SK-N-DZ (cell line): ENCODE data around the gene HPDL. TPM values are rescaled to one million over a fixed set of nuclear protein-coding genes. Genes with fewer than 3 reads are reported as not detected.
"Not testable (repeated sequence)": the region's sequence is repeated elsewhere in the genome, so short reads cannot be mapped to it uniquely, and the experiment has no call there.

Experiments
- DNase-seq: peaks from one replicate; pipeline ENCODE4 v3.0.0-alpha.2; 2015; ENCODE audit warnings: low spot score
- polyA plus RNA-seq, 2 experiments: library from polyadenylated mRNA; depleted of rRNA; stranded (reverse); fragments of >200 nt; gene quantifications; 2 replicates each; pipeline ENCODE4 v1.2.3, GENCODE V29; 2014

The HPDL gene
- polyA plus RNA-seq (2014; cell fraction: cytosol; rRNA removed) = 47.0 and 54.7 TPM in 2 replicates
- polyA plus RNA-seq (2014; cell fraction: nucleus; rRNA removed) = 28.7 and 38.7 TPM in 2 replicates

DNA sequence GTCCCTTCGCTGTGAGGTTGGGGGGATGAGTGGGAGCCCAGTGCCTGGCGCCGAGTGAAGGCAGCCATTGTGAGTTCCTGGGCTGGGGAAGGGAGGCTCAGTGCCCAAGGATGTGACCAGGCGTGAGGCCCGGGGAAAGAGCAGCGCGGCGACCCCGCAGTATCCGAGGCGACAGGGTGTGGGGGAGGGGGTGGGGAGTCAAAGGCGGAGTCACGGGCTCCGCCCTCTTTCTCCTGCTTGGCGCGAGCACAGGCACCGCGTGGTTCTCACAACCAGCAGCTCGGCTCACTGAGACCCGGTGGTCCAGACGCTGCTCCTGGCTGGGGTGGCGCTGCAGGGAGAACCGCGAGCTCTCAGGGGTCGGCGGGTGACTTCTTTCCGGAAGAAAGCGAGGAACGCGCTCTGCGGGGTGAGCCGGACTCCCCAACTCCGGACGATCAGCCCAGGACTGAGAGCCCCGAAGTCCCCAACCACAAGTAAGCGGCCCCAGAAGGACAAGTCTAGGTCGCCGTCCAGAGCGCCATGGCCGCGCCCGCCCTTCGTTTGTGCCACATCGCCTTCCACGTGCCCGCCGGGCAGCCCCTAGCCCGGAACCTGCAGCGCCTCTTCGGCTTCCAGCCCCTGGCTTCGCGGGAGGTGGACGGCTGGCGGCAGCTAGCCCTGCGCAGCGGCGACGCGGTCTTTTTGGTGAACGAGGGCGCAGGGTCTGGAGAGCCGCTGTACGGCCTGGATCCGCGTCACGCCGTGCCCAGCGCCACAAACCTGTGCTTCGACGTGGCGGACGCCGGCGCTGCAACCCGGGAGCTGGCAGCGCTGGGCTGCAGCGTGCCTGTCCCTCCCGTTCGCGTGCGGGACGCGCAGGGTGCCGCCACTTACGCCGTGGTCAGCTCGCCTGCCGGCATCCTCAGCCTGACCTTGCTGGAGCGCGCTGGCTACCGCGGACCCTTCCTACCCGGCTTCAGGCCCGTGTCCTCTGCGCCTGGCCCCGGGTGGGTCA, at the start of gene HPDL:
TSS of gene HPDL (plus strand) at position 269 of the 997 bp plus-strand sequence. CDS start at position 523, 254 bp downstream.
- DNase-seq = peak; percentile 87

DNA sequence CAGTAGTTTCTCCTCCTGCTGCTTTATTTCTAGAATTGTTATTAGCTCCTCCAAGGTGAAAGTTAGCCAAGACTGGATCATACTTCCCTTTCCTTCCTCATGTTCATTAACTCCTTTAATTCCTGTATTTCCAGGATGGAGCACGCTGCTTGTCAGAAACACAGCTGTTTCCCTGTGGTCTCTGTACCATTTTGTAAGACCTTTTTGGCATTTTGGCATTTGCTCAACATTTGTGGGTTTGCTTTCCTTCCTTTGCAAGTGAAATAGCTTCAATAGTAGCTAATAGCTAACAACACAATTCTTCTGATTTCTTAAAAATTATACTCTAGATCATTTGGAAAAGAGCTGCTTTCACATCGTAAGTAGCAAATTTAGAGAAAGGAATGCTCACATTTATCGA, 44.3 kb upstream of the HPDL start:
- no peak for DNase-seq

DNA sequence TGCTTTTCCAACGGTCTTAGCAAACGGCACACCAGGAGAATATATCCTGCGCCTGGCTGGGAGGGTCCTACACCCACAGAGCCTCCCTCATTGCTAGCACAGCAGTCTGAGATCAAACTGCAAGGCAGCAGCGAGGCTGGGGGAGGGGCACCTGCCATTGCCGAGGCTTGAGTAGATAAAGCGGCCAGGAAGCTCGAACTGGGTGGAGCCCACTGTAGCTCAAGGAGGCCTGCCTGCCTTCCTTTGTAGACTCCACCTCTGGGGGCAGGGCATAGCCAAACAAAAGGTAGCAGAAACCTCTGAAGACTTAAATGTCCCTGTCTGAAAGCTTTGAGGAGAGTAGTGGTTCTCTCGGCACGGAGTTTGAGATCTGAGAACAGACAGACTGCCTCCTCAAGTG, 41.8 kb upstream of the HPDL start:
- not testable (repeated sequence) for DNase-seq

DNA sequence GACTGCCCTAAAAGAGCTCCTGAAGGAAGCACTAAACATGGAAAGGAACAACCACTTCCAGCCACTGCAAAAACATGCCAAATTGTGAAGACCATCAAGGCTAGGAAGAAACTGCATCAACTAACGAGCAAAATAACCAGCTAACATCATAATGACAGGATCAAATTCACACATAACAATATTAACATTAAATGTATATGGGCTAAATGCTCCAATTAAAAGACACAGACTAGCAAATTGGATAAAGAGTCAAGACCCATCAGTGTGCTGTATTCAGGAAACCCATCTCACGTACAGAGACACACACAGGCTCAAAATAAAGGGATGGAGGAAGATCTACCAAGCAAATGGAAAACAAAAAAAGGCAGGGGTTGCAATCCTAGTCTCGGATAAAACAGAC, 40.2 kb upstream of the HPDL start:
- DNase-seq = not testable (repeated sequence)

DNA sequence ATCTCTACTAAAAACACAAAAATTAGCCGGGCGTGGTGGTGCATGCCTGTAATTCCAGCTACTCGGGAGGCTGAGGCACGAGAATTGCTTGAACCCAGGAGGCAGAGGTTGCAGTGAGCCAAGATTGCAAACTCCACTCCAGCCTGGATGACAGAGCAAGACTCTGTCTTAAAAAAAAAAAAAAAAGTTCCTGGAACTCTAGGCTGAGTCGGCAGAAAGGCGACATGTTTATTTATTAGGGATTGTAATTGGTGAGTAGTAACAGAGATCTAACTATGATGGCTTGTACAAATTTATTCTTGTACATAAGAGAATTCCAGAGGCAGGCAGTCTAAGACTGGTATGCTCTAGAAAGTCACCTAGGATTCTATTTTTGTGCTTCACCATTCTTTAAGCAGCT, 35.7 kb upstream of the HPDL start:
- DNase-seq = not testable (repeated sequence)

DNA sequence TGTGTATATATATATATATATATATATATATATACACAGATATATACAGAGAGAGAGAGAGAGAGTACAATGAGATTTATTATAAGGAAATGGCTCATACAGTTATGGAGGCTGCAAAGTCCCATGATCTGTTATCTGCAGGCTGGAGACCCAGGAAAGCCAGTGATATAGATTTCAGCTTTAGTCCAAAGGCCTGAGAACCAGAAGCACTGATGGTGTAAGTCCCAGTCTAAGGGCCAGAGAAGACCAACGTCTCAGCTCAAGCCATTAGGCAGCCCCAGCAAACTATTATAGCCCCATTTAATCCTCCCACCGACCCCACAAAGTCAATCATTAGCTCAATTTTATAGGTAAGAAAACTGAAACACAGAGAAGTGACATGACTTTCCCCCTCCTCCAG, 35.0 kb upstream of the HPDL start:
- DNase-seq = no peak

DNA sequence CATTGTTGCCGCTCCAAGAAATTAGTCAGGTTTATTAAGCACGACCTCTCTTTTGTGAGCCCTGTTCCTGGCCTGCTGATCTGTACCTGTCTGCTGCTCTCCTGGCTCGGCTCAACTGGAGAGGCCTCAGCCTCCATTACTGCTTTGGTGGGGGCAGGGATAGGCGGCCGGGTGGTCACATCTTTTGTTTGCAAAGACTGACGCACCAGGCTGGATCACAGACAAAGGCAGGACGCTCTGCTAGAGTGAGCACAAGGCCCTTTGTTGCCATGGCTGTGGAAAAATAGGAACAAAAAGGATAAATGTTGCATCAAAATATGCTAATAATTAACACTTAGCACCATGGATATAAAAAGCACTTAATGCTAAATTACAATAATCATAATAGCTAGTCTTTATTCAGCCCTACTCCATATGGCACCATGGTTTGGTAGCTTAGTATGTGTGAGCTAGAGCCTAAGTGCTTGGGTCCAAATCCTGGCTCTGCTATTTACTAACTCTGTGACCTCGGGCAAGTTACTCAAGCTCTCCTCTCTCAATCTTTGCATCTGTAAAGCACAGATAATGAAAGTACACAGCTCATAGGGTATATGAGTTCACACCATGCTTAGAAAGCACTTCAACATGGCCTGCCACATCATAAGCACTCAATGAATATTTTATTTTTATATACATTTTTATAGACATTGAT, 28.9 kb upstream of the HPDL start:
- no peak for DNase-seq

DNA sequence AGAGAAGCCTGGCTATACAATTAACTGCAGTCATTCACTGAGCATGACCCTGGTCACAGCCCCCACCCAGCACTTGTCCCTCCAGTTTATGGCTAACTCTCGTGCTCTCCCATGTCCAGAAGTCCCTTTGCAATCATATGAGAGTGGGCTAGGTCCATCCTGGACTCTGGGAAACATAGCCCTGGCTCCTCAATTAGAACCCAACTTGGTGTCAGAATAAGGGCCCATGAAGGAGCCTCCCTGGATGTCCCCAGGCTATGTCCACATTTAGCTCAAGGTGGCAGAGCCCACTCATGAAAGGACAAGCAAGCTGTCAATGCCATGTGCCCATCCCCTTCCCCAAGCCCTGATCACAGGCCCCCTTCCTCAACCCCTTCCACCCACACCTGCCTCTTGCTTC, 27.4 kb upstream of the HPDL start:
- DNase-seq = no peak

DNA sequence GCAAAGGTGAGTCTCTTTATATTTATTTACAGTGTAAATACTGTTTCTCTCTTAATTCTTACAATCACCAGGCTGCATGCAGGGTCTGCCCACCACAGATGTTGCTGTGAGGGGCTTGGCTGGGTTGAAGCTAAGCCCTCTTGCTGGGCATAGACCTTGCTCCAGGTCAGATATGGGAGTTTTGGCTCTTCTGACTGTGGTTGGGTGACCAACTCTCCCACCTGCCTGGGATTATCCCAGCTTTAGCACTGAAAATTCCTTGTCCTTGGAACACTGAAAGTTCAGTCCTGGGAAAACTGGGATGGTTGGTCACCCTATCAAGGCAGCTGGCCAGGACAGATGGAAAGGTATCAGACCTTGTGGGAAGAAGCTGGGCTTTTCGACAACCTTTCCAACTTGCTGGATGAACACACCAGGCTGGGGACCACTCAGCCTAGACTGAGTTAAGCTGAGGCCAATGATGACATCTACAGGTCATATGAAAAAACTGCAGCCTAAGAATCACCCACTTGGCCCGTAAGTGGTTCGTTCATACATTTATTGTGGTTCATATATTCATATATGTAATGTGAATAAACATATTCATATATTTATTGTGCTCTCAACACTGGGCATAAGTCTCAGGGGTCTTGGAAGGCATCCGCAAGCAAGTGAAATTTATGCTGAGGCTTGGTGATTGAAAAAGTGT, 26.6 kb upstream of the HPDL start:
- DNase-seq = peak; percentile 71

DNA sequence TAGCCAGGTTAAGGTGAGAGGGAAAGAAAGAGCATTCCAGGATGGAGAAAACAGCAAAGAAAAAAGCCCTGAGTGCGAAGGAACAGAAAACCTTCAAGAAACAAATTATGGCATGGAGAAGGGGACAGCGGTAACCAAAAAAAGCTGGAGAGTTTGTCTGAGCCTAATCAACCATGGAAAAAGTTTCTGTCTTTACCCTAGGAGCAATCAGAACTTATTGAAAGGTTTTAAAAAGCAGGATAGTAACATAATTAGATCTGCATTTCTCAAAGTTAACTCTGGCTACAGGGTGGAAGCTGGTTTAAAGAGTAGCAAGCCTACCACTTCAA, 26.1 kb upstream of the HPDL start:
- no peak for DNase-seq

DNA sequence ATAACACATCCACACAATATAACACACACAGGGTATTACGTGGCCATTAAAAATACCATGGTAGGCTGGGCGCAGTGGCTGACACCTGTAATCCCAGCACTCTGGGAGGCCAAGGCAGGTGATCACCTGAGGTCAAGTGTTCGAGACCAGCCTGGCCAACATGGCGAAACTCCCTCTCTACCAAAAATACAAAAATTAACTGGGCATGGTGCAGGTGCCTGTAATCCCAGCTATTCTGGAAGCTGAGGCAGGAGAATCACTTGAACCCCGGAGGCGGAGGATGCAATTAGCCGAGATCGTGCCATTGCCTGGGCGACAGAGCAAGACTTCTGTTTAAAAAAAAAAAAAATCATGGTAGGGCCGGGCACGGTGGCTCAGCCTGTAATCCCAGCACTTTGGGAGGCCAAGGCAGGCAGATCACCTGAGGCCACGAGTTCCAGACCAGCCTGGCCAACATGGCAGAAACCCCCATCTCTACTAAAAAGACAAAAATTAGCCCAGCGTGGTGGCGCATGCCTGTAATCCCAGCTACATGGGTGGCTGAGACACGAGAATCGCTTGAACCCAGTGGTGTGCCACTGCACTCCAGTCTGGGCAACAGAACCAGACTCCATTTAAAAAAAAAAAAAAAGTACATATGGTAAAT, 24.1 kb upstream of the HPDL start:
- no peak for DNase-seq

DNA sequence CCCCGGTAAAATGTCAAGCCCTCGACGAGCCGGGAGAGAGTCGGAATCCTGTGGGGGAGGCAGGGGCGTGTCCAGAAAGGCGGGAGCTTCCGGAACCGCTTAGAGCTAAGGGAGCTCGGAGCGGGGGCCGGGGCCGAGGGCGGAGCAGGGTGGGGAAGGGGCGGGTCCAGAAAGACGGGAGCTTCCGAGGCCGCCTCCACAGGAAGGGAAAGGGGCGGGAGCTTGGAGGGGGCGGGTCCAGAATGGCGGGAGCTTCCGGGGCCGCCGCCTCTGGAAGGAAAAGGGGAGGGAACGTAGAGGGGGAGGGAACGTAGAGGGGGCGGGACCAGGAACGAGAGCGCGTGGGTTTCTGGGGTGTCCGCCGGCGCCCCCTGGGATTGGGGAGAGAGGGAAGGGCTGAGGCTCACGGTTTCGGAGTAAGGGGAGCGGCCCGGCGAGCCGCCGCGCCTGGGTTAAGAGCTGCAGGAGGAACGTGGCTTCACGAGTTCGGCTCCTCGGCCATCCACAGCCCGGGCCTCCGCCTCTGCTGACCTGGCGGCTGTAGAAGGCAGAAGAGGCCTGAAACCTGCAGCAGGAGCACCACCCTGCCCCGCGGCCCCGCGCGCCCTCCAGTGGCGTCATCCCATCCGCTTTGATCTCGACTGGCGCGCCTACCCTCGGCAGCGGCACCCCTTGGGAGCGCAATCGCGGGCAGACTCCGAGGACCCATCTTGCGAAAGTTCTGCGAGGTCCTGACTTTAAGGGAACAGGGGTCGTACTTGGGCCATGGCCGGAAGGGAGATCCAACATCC, 23.0 kb upstream of the HPDL start:
- DNase-seq = peak; percentile 92

DNA sequence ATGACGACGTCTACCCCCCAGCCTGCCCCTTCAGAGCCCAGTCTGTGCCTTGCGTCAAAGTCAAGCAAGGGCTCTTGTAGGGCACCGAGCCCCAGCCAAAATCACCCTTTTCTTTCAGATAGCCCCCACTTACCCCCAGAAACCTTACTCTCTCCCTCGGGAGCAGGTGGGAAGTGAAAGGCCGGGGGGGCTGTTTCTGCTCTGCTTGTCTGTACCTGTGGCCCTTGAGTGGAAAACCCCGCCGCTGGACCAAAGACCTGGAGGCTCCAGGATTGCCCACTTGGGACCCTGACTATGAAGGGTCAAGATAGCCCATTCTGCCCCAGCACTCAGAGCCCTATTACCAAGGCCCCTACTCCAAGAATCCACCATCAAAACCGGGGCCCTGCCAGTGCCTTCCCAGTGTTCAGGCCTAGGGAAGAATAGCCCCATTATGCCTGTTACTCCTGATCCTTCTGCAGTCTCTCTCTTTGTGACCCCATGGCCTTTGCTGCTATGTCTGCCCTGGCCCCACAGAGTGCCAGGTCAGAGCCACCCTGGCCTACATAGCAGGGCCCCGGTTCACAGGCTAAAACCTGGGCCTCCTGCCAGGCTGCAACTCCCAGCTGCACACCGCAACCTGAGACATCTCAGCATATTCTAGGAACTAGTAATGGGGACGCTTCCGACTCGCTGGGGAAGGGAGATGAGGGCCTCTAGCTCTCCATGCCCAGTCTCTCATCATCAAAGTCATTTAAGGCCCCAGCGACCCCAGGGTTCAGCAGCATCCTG, 22.2 kb upstream of the HPDL start:
- DNase-seq = no peak

DNA sequence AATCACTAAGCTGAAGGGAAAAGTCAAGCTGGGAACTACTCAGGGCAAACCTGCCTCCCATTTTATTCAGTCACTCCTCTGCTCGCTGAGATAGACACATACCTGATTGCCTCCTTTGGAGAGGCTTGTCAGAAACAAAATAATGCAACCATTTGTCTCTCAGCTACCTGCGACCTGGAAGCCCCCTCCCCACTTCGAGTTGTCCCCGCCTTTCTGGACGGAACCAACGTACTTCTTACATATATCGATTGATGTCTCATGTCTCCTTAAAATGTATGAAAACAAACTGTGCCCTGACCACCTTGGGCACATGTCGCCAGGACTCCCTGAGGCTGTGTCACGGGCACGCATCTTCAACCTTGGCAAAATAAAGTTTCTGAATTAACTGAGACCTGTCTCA, 21.5 kb upstream of the HPDL start:
- no peak for DNase-seq

DNA sequence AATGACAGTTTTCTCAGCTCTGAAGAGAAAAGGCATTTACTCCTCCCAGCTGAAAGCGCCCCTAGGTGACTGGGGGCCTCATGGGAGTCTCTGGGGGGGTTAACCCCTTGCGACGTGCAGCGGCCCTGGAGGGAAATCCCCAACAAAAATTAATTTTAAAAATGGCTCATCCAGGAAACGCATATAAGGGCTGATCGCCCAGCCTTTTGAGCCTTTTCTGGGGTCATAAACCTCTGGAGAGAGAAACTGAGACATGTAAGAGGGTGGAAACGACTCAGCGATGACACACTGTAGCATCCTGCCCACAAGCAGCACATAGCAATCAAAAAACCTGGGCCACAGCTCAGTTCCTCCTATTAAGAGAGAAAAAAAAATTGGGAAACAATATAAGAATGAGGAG, 20.4 kb upstream of the HPDL start:
- DNase-seq = no peak

DNA sequence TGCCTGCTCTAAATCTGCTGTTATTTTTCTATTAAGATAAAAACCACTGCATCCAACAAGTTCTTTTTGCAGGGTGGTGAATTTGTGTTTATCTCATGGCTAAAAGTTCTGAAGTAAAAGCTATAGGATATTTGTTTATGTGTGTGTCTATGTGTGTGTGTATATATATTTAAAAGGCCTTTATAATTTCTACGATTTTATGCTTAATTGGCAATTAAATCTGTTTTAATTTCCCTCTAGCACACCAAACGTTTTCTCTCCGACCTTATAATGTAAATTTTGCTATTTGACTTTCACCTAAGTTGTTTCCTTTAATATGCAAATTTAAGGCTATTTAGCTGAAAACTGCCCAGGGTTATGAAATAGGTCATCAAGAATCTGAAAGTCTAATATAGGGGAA, 19.8 kb upstream of the HPDL start:
- no peak for DNase-seq

DNA sequence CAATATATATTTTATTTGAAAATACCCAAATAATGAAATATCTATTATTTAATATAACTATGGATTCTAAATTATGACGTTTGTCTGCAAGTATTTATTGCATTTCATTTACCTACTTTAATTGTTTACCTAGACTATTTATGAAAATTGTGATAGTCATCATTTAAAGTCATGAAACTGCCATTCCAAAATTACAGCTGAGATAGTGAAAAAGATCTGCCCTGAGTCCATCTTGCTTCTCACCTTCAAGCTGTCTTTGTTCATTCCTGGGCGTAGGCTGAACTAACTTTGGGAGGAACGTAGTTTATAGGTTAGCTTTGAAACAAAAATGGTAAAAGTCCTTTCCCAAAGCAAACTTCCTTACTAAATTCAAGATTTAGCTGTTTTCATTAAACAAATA, 12.4 kb upstream of the HPDL start:
- DNase-seq = no peak

DNA sequence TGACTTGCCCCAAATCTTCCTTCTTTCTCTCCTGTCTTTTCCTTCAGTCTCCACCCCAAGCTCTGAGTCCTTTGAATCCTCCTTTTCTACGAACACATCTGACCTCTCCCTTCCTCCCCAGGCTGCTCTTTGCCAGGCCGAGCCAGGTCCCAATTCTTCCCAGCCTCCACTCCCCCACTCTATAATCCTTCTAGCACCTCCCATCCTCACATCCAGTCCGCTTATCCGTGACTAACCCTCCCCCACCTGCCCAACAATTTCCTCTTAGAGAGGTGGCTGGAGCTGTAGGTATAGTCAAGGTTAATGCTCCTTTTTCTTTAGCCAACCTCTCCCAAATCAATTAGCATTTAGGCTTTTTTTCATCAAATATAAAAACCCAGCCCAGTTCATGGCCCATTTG, 9.5 kb upstream of the HPDL start:
- no peak for DNase-seq

DNA sequence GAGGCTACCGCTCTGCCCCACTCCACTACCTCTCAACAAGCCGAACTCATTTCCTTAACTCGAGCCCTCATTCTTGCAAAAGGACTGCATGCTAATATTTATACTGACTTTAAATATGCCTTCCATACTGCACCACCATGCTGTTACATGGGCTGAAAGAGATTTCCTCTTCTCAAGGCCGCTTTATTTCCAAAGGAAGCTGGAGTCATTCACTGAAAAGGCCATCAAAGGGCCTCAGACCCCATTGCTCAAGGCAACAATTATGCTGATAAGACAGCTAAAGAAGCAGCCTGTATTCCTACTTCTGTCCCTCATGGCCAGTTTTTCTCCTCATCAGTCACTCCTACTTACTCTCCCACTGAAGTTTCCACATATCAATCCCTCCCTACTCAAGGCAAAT, 6.9 kb upstream of the HPDL start:
- DNase-seq = no peak

DNA sequence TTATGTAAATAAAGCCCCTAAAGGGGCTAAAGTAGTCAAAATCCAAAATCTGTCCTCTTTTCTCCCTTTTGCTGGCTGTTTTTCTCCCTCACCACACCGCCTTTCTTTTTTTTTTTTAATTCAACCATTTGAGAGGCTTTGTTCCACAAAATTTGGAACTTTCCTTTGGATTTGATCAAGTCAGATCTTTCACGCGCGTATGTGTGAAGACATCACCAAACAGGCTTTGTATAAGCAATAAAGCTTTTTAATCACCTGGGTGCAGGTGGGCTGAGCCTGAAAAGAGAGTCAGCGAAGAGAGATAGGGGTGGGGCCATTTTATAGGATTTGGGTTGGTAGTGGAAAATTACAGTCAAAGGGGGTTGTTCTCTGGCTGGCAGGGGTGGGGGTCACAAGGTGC, 5.3 kb upstream of the HPDL start:
- no peak for DNase-seq
